Measurements from ENCODE around the gene ZNF273. TPM values are rescaled to one million over a fixed set of nuclear protein-coding genes. Genes with fewer than 3 reads are reported as not detected.
"Not testable (repeated sequence)": the region's sequence is repeated elsewhere in the genome, so short reads cannot be mapped to it uniquely, and the experiment has no call there.

Gene ZNF273
- total and polyA plus RNA-seq, 2 experiments from 2014 or later = 2.1 to 4.8 TPM

GRCh38 chr7:64887756-64888508, 15.1 kb upstream of the ZNF273 start:
- 0 out of 2 replicates have a peak, but pooled peaks cover 5% of the 10 kb centered on the region for H3F3A ChIP-seq (ENCODE audit: insufficient read depth)
- H3K4me3 ChIP-seq = no peak overlapping the region
- H3K79me2 ChIP-seq (ENCODE audit: insufficient read depth) = no peaks in the 10 kb centered on the region
- WGBS, 2 experiments (ENCODE audit: low coverage in 1 of 2, low lambda C conversion rate in 2 of 2, missing lambda C conversion rate in 2 of 2) = 57 to 68% methylated on average over 11 to 13 of the region's 13 CpGs
- H3K9me3 ChIP-seq (ENCODE audit: low read depth) = no peaks in the 10 kb centered on the region
- no peak overlapping the region for H3K27ac ChIP-seq
- TF ChIP-seq EZH2phosphoT487 (IDR thresholded peaks at IDR 0.05; ENCODE audit: insufficient read depth, low read depth) (no peak), EZH2 (IDR thresholded peaks at IDR 0.05; ENCODE audit: insufficient read depth, poor library complexity, severe bottlenecking) (no peak)
- H3K36me3 ChIP-seq (ENCODE audit: low read depth) = no peaks in the 10 kb centered on the region
- H3K27me3 ChIP-seq (replicated peaks; ENCODE audit: insufficient read depth) = no peaks in the 10 kb centered on the region
- H4K20me1 ChIP-seq (ENCODE audit: insufficient read depth) = no peaks in the 10 kb centered on the region
- H3K4me2 ChIP-seq (ENCODE audit: unreplicated experiment) = no peak overlapping the region
- in situ Hi-C loops (cut with MboI) = no loop called here
- peaks cover 11% of the 10 kb centered on the region for H3K4me1 ChIP-seq (ENCODE audit: insufficient read depth)
- H2AFZ ChIP-seq = no peak overlapping the region
- no peak for DNase-seq
- H3K9me2 ChIP-seq (ENCODE audit: insufficient read depth) = no peaks in the 10 kb centered on the region
- no peak overlapping the region for H3K9ac ChIP-seq

- H3K4me2 ChIP-seq (ENCODE audit: unreplicated experiment) = no peak overlapping the region
- H3K27ac ChIP-seq = no peak overlapping the region
- H3K9me2 ChIP-seq (ENCODE audit: insufficient read depth) = no peaks in the 10 kb centered on the region
- no peaks in the 10 kb centered on the region for H3K36me3 ChIP-seq (ENCODE audit: low read depth)
- H3F3A ChIP-seq (ENCODE audit: insufficient read depth) = 0 out of 2 replicates have a peak, but pooled peaks cover 5% of the 10 kb centered on the region
- no peak overlapping the region for H2AFZ ChIP-seq
- H3K9ac ChIP-seq = no peak overlapping the region
- no peaks in the 10 kb centered on the region for H4K20me1 ChIP-seq (ENCODE audit: insufficient read depth)
- WGBS, 2 experiments (ENCODE audit: low coverage in 1 of 2, low lambda C conversion rate in 2 of 2, missing lambda C conversion rate in 2 of 2) = 61 to 63% methylated on average over 17 of the region's 17 CpGs
- no peaks in the 10 kb centered on the region for H3K9me3 ChIP-seq (ENCODE audit: low read depth)
- no peak for DNase-seq
- no peaks in the 10 kb centered on the region for H3K79me2 ChIP-seq (ENCODE audit: insufficient read depth)
- H3K4me1 ChIP-seq (ENCODE audit: insufficient read depth) = peaks cover 11% of the 10 kb centered on the region
- no peak overlapping the region for H3K4me3 ChIP-seq
- TF ChIP-seq EZH2phosphoT487 (IDR thresholded peaks at IDR 0.05; ENCODE audit: insufficient read depth, low read depth) (no peak), EZH2 (IDR thresholded peaks at IDR 0.05; ENCODE audit: insufficient read depth, poor library complexity, severe bottlenecking) (no peak)
- in situ Hi-C loops (cut with MboI) = no loop called here
- H3K27me3 ChIP-seq (replicated peaks; ENCODE audit: insufficient read depth) = no peaks in the 10 kb centered on the region
Measured at GRCh38 chr7:64888561-64888900, 14.5 kb upstream of the ZNF273 start.

- H3K4me1 ChIP-seq (ENCODE audit: insufficient read depth) = peaks cover 11% of the 10 kb centered on the region
- H3K27me3 ChIP-seq (replicated peaks; ENCODE audit: insufficient read depth) = no peaks in the 10 kb centered on the region
- no peaks in the 10 kb centered on the region for H3K36me3 ChIP-seq (ENCODE audit: low read depth)
- no peaks in the 10 kb centered on the region for H3K79me2 ChIP-seq (ENCODE audit: insufficient read depth)
- no peak overlapping the region for H3K9ac ChIP-seq
- H2AFZ ChIP-seq = no peak overlapping the region
- no peak for DNase-seq
- 0 out of 2 replicates have a peak, but pooled peaks cover 5% of the 10 kb centered on the region for H3F3A ChIP-seq (ENCODE audit: insufficient read depth)
- WGBS, 2 experiments (ENCODE audit: low coverage in 1 of 2, low lambda C conversion rate in 2 of 2, missing lambda C conversion rate in 2 of 2) = 72 to 77% methylated on average over 43 to 48 of the region's 60 CpGs
- no peak overlapping the region for H3K4me3 ChIP-seq
- H3K4me2 ChIP-seq (ENCODE audit: unreplicated experiment) = no peak overlapping the region
- H3K9me2 ChIP-seq (ENCODE audit: insufficient read depth) = no peaks in the 10 kb centered on the region
- in situ Hi-C loops (cut with MboI) = no loop called here
- no peak for TF ChIP-seq EZH2 (IDR thresholded peaks at IDR 0.05; ENCODE audit: insufficient read depth, poor library complexity, severe bottlenecking)
- no peak for TF ChIP-seq EZH2phosphoT487 (IDR thresholded peaks at IDR 0.05; ENCODE audit: insufficient read depth, low read depth)
- H3K9me3 ChIP-seq (ENCODE audit: low read depth) = no peaks in the 10 kb centered on the region
- H4K20me1 ChIP-seq (ENCODE audit: insufficient read depth) = no peaks in the 10 kb centered on the region
- H3K27ac ChIP-seq = no peak overlapping the region
Measured at GRCh38 chr7:64888901-64889685, 14.0 kb upstream of the ZNF273 start.

- Histone ChIP-seq H3K27me3 (replicated peaks; ENCODE audit: insufficient read depth) (no peaks in the 10 kb centered on the region), H3K27ac (no peak overlapping the region), H3K36me3 (ENCODE audit: low read depth) (no peaks in the 10 kb centered on the region), H3K4me3 (no peak overlapping the region), H3K9me2 (ENCODE audit: insufficient read depth) (no peaks in the 10 kb centered on the region), H3K79me2 (ENCODE audit: insufficient read depth) (no peaks in the 10 kb centered on the region), H3K9me3 (ENCODE audit: low read depth) (no peaks in the 10 kb centered on the region), H3K9ac (no peak overlapping the region), H3K4me1 (ENCODE audit: insufficient read depth) (peaks cover 11% of the 10 kb centered on the region), H2AFZ (no peak overlapping the region), H3F3A (ENCODE audit: insufficient read depth) (0 out of 2 replicates have a peak, but pooled peaks cover 5% of the 10 kb centered on the region), H4K20me1 (ENCODE audit: insufficient read depth) (no peaks in the 10 kb centered on the region), H3K4me2 (ENCODE audit: unreplicated experiment) (no peak overlapping the region)
- in situ Hi-C loops (cut with MboI) = no loop called here
- no peak for DNase-seq
- 86% methylated on average over 10 to 18 of the region's 18 CpGs for WGBS, 2 experiments (ENCODE audit: low coverage in 1 of 2, low lambda C conversion rate in 2 of 2, missing lambda C conversion rate in 2 of 2)
- TF ChIP-seq EZH2 (IDR thresholded peaks at IDR 0.05; ENCODE audit: insufficient read depth, poor library complexity, severe bottlenecking) = no peak
- no peak for TF ChIP-seq EZH2phosphoT487 (IDR thresholded peaks at IDR 0.05; ENCODE audit: insufficient read depth, low read depth)
Measured at GRCh38 chr7:64889686-64890162, 13.3 kb upstream of the ZNF273 start.

- H3F3A ChIP-seq (ENCODE audit: insufficient read depth); DNase-seq; H2AFZ ChIP-seq; H3K9me2 ChIP-seq (ENCODE audit: insufficient read depth); H3K79me2 ChIP-seq (ENCODE audit: insufficient read depth); H3K4me2 ChIP-seq (ENCODE audit: unreplicated experiment); H4K20me1 ChIP-seq (ENCODE audit: insufficient read depth); H3K27ac ChIP-seq; in situ Hi-C loops (cut with MboI); H3K9me3 ChIP-seq (ENCODE audit: low read depth); H3K27me3 ChIP-seq (replicated peaks; ENCODE audit: insufficient read depth); H3K9ac ChIP-seq; H3K4me3 ChIP-seq; H3K36me3 ChIP-seq (ENCODE audit: low read depth): not testable (repeated sequence)
- WGBS, 2 experiments (ENCODE audit: low coverage in 1 of 2, low lambda C conversion rate in 2 of 2, missing lambda C conversion rate in 2 of 2) = 50 to 55% methylated on average over 3 of the region's 3 CpGs
- H3K4me1 ChIP-seq (ENCODE audit: insufficient read depth) = peaks cover 11% of the 10 kb centered on the region
Measured at GRCh38 chr7:64890273-64890672, 12.8 kb upstream of the ZNF273 start.
